ENCODE results near the gene KRTAP12-1.

The KRTAP12-1 gene

DNA sequence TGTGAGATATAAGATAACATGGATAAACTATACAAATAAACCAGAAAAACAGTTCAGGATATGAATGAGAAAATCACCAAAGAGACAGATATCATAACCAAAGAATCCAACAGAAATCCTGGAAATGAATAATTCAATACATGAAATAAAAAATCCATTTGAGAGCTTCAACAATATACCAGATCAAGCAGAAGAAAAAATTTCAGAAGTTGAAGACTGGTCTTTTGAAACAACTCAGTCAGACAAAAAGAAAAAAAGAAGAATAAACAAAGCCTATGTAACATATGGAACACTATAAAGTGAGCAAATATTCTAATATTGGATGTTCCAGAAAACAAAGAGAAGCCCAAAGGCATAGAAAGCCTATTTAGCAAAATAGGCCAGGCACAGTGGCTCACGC lies 10.1 kb downstream of the KRTAP12-1 start:
- in situ Hi-C loops (cut with HindIII; ENCODE audit: low sequenced_read_pairs), result no loop called here

DNA sequence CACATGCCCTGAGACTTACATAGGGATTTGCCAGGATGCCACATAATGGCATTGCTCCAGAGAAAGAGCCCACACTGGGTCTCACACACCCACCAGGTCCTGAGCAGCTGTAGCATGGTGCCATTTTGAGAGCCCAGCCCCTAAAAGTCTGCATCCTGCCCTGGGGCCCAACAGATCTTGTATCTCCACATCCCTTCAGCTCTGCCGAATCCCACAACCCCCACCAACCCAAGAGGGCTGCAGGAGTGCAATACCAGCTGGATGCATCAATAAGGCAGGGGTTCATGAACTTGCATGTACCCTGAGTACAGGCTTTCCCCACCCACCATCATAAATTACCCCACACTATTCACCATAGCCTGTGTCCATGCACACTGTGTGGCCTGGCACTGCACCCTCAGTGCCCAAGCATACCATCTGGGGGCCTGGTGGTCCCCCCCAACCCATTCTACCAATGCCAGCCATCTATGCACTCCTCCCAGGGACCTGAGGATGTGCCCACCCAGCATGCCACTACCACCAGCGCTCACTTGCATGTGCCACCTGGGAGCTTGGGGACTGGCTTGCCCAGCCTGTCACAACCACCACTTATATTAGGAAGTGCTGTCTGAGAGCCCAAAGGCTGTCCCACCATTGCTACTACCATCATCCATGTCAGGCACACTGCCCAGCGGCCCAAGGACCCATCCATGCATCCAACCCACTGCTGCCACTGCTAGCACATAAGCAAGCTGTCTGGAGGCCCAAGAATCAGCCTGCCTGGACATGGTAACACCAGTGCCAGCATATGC lies 11.1 kb downstream of the KRTAP12-1 start:
- in situ Hi-C loops (cut with HindIII; ENCODE audit: low sequenced_read_pairs), result no loop called here

DNA sequence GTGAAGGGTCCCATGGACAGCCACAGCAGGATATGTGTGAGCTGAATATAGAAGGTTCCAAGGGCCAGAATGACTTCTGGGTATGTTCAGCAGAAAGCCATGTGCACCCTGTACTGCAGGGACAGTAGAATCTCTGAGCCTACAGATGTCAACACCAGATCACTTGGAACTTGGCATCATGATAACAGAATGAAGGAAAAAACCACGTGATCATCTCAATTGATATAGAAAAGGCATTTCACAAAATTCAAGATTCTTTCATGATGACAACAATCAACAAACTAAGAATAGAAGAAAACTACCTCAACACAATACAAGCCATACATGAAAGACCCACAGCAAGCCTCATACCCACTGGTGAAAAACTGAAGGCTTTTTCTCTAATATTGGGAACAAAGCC lies 14.4 kb downstream of the KRTAP12-1 start:
- in situ Hi-C loops (cut with HindIII; ENCODE audit: low sequenced_read_pairs), result no loop called here

DNA sequence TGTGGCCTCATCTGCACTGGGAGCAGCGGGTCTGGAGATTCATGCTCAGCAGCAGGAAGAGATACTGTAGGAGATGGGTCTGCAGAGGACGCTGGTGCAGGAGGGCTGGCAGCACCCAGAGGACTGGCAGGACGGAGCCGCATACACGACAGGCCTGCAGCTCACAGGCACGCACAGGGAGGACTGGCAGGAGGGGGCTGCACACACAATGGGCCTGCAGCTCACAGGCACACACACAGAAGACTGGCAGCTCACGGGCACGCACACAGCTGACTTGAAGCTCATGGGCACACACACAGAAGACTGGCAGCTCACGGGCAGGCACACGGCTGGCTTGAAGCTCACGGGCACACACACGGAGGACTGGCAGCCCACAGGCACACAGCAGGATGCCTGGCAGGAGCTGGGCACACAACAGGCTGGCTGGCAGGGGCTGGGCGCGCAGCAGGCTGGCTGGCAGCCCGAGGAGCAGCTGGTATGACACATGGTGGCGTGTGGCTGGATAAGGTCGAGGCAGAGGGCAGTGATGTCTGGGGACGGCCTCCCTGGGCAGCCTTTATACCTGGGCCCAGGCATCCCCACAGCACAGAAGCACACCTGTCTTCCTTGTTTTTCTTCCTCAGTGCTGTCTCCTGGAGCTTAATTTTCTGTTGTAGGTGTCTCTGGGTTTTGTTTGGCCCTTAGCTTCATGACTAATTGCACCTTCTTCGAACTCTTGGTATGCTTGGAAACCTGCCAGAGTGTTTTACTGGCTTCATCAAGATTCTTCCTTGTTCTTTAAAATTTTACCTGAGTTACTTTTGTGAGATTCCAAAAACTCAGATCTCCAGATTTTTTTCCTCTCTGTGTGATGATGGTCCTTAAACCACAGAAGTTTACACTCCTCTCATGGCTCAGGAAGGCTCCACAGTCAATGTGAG lies 15.3 kb downstream of the KRTAP12-1 start, which contains the start of gene KRTAP12-2:
Gene KRTAP12-2, minus strand, starts transcription at position 527 of the 920 bp plus-strand sequence. Its CDS starts 41 bp downstream, at position 486.
- in situ Hi-C loops (cut with HindIII; ENCODE audit: low sequenced_read_pairs), result no loop called here

DNA sequence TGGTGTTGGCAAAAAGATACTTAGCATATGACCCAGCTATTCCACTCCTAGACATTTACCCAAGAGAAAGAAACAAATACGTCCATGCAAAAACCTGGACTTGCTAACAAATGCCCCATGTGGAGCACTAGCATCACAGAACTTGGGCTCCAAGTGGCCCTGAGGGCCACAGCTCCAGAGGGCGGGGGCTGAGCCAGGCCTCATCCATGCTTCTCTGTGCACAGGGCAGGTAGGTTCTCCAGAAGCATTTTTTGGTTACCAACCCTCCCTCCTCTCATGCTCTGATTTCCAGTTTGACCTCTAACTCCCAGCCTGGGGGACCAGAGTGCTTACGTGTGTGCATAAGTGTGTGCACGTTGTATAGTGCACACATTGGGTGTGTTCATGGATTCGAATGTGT lies 17.3 kb downstream of the KRTAP12-1 start:
- in situ Hi-C loops (cut with HindIII; ENCODE audit: low sequenced_read_pairs), result loop anchor here (5.0 kb wide), 1 partner anchor 73 kb away; no protein-coding TSS in a partner anchor

DNA sequence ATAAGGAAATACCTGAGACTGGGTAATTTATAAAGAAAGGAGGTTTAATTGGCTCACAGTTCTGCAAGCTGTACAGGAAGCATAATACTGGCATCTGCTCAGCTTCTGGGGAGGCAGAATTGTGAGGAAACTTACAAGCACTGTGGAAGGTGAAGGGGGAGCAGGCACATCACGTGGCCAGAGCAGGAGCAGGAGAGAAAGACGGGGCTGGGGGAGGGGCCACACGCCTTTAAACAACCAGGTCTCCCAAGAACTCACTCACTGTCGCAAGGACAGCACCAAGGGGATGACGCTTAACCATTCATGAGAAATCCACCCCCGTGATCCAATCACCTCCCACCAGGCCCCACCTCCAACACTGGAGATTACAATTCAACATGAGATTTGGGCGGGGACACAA lies 20.4 kb downstream of the KRTAP12-1 start:
- in situ Hi-C loops (cut with HindIII; ENCODE audit: low sequenced_read_pairs), result loop anchor here (5.0 kb wide), 1 partner anchor 76 kb away; no protein-coding TSS in a partner anchor

DNA sequence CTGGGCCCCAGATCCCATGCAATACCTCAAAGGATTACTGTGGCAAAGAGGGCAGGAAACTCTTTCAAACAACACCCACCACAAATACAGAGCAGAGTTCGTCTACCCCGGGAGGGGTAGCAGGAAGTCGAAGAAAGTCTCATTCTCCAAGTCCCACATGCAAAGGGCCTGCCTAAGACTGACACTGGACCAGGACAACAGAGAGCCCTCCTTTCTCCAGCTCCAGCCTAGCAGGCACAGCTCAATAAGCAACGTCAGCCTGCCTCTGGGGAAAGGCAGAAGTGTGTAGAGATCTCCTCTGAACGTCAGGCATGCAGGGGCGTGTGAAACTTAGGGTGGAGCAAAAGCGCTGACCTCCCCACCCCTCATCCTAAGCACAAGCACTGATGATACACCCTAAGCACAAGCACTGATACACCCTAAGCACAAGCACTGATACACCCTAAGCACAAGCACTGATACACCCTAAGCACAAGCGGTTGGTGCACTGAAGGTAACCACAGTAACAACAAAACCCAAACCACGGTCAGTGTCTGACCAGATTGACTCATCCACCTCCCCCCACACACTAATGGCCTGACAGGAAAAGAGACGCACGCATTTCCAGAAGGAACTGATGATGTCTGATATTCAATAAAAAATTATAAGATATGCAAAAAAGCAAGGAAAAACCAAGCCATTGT lies 22.9 kb downstream of the KRTAP12-1 start:
- in situ Hi-C loops (cut with HindIII; ENCODE audit: low sequenced_read_pairs), result no loop called here

DNA sequence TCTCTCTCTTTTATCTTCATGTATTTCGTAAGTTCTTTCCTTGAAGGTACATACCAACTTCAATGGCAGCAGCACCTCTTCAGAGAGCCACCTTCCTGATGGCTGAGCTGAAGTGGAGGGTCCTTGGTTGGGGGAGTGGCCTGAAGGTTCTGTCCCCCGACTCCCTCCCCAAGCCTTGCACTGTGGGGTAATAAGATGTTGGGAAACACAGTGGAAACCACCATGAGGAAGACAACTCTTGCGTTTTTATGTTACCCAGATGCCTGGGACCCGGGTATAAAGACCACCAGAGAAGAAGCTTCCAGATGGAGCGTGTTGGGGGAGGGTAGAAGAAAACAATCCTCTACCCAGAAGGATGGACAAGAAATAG lies 23.4 kb downstream of the KRTAP12-1 start:
- in situ Hi-C loops (cut with HindIII; ENCODE audit: low sequenced_read_pairs), result no loop called here

DNA sequence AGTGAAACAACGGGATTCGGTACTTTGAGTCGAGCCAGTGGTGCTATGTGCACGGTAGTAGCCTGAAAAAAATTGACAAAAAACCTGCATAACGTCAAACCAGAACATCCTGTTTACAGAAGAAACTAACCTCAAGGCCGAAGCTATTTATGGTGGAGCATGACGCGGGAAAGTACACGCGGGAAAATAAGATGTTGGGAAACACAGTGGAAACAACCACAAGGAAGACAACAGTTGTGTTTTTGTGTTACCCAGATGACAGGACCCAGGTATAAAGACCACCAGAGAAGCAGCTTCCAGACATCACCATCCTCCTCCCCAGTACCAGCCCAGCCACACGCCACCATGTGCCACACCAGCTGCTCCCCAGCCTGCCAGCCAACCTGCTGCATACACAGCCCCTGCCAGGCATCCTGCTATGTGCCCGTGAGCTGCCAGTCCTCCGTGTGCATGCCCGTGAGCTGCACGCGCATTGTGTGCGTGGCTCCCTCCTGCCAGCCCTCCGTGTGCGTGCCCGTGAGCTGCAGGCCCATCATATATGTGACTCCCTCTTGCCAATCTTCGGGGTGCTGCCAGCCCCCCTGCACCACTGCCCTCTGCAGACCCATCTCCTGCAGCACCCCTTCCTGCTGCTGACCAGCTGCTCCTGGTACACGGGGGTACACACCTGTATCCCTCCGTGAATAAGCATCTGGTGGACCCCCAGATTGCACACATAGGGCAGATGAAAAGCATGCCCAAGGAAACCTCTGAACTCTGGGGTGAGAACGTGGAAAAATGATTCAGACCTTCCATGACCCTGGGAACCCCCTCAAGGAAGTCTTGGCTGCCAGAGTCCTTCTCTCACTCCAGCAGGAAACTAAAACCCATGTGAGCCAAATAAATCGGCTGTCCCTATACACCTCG lies 24.1 kb downstream of the KRTAP12-1 start, which contains the start of gene KRTAP12-3:
Gene KRTAP12-3, plus strand, starts transcription at position 298 of the 906 bp plus-strand sequence. Its CDS starts 48 bp downstream, at position 346.
- in situ Hi-C loops (cut with HindIII; ENCODE audit: low sequenced_read_pairs), result no loop called here

DNA sequence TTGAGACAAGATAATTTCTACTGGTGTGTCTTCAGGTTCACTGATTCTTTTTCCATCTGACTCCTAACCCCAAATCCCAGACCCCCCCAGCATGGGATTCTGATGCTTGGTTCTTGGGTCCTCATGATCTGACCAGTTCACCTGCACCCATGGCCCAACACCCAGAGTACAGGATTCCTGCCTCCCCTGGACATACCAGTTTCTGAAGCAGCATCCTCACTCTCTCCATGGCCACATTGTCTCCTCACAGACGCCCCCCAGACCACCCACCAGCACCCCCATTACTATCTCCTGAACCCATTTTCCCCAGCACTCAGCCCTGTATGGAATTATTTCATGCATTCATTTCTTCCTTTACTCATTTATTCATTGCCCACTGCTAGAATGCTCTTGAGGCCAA lies 25.1 kb downstream of the KRTAP12-1 start:
- in situ Hi-C loops (cut with HindIII; ENCODE audit: low sequenced_read_pairs), result no loop called here

DNA sequence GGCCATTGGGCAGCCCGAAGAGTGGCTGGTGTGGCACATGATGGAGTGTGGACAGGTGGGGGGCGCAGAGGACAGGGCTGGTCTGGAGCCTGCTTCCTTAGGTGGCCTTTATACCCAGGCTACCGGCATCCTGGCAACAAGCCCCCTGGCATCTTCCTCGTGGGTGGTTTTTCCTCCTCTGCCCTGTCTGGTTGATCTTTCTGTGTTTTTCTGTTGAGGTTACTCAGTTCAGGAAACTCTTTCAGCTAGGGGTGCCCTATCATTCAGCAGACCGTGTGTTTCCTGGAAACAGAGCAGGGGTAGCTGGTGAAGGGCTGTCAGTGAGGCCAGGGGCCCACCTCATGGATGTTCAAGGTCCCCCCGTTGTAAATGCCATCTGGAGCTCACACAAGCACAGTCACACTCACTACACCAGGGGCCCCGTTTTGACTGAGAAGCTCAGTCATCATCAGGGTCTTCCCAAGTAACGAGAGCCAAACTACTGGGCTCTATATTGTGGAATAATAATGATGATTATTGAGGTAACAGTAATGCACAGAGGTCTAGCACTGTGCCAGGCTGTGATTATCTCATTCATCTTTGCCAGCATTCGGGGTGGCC lies 27.3 kb downstream of the KRTAP12-1 start, which contains the start of gene KRTAP12-4:
Gene KRTAP12-4, minus strand, starts transcription at position 84 of the 600 bp plus-strand sequence. Its CDS starts 45 bp downstream, at position 39.
- in situ Hi-C loops (cut with HindIII; ENCODE audit: low sequenced_read_pairs), result loop anchor here (5.0 kb wide), 1 partner anchor 38 kb away; no protein-coding TSS in a partner anchor

DNA sequence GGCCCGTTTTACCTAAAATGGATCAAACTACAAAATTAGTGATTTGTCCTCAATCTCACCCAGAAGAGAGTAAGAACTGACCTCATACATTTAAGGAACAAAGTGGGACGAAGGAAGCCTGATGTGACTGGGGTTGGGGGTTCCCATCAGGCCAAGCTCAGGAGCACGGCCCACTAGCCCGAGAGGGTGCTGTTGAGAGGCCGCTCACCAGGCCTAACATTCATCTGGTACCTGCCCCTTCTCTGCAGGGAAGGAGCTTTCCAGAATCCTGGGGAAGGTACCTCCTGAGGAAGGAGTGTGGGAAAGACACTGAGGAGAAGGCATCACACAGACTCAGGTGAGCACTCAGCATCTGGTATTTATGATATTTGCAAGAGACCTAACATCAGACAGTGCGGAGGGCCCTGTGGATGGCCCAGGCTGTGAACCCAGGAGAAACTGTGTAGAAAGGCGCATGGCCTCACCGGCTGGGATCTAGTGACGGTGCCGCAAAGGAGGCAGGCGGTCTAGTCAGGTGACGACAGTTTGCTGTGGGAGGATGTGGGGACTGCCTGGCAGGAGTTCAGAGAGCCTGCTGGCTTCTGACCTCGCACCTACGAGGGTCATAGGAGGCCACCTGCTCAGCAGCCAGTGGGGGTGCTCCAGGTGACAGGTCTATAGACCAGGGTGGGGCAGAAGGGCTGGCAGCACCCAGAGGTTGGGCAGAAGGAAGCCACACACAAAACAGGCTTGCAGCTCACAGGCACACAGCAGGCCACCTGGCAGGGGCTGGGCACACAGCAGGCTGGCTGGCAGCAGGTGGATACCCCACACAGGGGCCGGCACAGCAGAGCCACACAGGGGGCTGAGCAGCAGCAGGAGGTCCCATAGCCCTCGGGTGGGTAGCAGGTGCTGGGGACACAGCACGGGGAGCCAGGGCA lies 28.0 kb downstream of the KRTAP12-1 start:
- in situ Hi-C loops (cut with HindIII; ENCODE audit: low sequenced_read_pairs), result loop anchor here (5.0 kb wide), 1 partner anchor 38 kb away; no protein-coding TSS in a partner anchor

DNA sequence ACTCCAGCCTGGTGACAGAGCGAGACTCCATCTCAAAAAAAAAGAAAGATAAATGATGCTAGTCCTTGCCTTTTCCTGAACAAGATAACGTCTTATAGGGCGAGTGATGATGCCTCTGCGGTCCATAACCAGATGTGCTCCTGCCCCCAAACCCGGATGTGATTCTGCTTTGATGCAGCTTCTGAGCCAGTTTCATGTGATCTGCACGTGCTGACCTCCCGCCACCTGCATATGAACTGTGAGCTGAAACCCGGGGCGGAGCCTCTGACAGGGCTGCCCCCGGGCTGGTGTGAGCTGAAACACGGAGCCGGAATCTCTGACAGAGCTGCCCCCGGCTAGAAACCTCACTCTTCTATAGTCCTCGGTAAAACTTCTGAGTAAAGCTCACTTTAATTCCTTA lies 28.8 kb downstream of the KRTAP12-1 start:
- in situ Hi-C loops (cut with HindIII; ENCODE audit: low sequenced_read_pairs), result loop anchor here (5.0 kb wide), 1 partner anchor 39 kb away; no protein-coding TSS in a partner anchor

DNA sequence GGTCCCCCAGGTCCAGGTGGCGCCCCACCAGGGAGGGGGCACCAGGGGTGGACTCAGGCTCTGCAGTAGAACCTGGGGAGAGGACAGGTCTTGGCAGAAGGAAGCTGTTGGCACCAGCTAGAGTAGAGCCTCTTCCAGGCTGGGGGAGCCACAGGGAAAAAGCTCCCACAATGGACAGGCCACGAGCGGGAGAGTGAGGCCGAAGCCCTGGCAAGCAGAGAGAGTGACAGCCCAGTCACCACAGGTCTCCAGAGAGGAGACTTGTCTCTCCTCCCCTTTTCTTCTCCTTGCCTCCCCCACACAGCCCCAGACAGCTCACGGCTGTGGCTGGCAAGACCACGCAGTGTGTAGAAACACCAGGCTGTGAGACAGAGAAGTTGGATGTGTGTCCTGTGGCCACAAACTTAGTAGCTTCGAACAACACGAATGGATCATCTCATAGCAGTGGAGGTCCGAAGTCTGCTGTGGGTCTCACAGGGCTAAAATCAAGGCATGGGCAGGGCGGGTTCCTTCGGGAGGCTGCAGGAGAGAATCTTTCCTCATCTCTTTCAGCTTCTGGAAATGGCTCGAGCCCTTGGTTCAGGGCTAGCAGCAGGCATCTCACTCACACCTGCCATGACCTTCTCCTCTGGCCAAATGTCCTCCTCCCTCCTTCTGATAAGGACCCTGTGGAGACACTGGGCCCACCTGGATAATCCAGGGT lies 30.8 kb downstream of the KRTAP12-1 start:
- in situ Hi-C loops (cut with HindIII; ENCODE audit: low sequenced_read_pairs), result loop anchor here (5.0 kb wide), 1 partner anchor 41 kb away; no protein-coding TSS in a partner anchor

DNA sequence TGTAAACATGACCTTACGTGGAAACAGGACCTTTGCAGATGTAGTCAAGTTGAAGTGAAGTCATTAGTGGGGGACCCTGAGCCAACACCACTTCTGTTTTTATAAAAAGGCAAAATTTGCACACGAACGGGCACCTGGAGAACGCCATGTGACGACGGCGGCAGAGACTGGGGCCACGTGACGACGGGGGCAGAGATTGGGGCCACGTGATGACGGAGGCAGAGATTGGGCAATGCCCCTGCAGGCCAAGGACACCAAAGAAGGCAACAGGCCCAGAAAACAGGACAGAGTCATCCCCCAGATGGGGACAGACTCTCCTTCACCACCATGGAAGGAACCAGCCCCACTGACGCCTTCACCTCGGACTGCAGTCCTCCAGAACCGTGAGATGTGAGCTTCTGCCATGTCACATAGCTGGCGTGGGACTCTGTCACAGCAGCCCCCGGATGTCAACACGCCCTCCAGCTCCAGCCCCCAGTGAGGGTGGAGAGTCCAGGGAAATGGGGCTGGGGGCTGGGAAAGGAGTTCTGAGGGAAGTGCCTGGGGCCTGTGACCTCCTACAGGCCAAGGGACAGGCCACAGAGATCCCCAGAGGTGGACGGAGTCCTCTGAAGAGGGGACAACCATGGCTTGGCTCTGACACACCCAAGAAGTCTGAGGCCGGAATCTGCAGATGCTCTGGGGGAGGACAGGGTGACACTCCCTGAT lies 31.5 kb downstream of the KRTAP12-1 start:
- in situ Hi-C loops (cut with HindIII; ENCODE audit: low sequenced_read_pairs), result loop anchor here (5.0 kb wide), 1 partner anchor 42 kb away; no protein-coding TSS in a partner anchor

DNA sequence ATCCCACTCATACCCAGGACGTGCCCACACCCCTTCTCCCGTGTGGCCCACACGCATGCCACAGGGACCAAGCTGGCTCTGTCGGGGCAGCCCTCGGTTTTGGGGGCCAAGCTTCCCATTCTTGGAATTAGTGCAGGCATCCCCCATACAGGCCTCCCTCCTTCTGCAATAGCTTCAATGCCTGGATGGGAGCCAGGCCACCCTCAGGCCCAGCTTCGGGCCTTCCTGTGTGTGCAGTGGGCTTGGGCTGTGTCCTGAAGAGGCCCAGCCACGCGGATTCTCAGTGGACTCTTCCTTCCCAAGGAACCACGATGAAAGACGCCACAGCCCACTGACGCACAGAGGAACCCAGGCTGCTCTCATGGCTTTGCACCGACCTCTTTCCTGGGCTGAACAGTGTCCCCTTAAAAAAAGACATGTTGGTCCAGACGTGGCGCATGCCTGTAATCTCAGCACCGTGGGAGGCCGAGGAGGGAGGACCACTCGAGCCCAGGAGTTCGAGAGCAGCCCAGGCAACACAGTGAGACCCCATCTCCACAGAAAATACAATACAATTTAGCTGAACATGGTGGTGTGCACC lies 32.4 kb downstream of the KRTAP12-1 start:
- in situ Hi-C loops (cut with HindIII; ENCODE audit: low sequenced_read_pairs), result loop anchor here (5.0 kb wide), 2 partner anchors 43 to 63 kb away; partner anchors contain the start of gene TSPEAR

Measured in endothelial cell of hepatic sinusoid (primary cell).